ENCODE results near the gene KRTAP10-2.
"Not testable (repeated sequence)": the region's sequence is repeated elsewhere in the genome, so short reads cannot be mapped to it uniquely, and the experiment has no call there.

KRTAP10-2 gene

DNA sequence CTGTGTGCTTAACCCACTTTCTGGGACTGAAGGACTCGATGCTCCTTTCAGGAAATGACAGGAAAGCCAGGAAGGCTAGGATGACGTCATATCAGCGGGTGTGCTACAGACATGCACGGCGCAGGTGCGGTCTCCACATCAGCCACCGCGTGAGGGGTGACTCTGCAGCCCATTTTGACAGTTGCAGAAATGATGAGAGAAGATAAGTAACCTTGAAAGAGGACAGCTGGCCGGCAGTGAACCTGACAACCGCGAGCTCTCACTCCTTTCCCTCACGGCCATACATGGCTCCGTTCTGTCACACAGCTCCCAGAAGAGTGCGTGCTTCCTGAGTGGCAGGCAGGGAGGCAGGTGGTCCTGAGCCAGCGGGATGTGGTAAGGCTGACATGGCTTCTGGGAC lies 30.8 kb upstream of the KRTAP10-2 start:
- no peak for DNase-seq

DNA sequence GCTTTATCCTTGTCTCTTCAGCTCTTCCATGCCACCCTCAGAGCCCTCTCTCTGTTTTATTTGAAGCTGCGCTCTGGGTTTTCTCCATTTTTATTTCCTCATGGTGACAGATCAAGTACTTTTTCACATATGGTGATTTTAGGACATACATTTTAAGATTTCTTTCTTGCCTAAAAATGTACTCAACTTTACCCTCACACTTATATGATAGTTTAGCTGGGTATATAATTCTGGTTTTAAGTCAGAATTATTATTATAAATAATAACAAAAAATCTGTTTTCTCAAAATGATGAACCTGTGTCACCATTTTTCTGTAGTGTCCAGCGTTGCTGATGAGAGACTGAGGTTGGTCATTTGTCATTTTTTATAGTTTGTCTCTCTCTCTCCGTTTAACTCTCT lies 29.9 kb upstream of the KRTAP10-2 start:
- DNase-seq, result no peak

DNA sequence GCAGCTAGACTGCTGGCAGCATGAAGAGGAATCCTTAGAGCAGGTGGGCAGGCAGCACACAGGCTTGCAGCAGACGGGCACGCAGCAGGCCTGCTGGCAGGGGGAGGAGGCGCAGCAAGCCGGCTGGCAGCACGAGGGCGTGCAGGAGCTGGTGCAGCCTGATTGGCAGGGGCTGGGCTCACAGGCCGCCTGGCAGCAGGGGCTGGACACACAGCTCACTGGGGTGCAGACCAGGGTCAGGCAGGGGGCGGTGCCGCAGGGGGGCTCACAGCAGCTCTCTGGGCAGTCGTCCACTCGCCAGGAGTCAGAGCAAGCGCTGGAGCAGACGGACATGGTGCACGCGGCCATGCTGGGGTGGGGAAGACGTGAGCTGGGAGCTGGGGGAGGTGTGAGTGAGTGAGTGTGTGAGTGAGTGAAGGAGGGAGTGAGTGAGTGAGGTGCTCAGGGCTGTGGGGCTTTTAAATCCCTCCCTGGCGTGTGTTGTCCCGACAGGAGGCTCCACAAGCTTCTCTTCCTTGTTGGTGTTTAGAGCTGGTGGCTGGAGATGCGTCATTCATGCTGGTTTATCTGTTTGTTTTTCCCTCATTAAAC lies 29.0 kb upstream of the KRTAP10-2 start, which contains the start of gene KRTAP10-5:
KRTAP10-5 (minus strand) TSS at position 374 of the 591 bp plus-strand sequence; CDS start at position 348, 26 bp downstream.
- not testable (repeated sequence) for DNase-seq

DNA sequence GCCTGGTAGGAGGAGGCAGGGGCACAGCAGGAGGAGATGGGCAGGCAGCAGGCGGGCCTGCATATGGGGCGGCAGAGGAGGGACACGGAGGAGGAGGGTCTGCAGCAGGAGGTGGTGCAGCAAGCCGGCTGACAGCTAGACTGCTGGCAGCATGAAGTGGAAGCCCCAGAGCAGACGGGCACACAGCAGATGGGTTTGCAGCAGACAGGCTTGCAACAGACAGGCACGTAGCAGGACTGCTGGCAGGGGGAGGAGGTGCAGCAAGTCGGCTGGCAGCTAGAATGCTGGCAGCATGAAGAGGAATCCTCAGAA lies 28.5 kb upstream of the KRTAP10-2 start:
- DNase-seq, result no peak

DNA sequence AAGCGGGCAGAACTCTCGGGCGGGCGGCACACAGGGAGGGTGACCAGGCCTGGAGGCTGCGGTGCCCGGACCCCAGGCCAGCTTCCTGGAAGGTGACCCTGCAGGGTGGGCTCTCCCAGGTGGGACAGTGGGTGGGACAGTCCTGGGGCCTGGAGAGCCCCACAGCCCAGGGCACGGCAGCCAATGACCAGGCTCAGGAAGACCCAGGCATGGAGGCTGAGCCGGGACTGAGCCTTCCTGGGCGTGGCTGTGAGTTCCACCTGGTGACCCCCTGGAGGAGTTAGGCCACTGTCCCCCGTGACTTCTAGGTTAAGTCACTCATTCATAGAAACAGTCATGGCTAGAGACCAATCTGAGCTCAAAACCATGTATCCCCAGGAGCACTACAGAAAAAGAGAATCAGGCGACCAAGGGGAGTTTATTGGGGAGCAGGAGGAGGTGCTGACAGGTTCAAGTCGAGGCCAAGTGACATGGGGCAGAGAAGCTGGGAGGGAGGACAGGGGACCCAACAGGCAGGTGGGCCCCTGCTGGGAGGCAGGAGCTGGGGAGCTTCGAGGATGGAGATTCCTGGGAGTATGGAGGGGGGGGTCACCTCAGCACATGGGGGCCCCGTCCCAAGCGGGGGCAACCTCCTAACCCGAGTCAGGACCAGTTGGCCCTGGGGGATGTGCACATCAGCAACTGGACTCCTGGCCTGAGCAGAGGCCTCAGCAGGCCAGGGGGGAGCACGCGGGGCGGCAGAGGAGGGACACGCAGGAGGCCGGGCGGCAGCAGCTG lies 27.9 kb upstream of the KRTAP10-2 start:
- DNase-seq, result no peak

- no peak for DNase-seq
Measured at GRCh38 chr21:44578371-44579055, 27.2 kb upstream of the KRTAP10-2 start.

DNA sequence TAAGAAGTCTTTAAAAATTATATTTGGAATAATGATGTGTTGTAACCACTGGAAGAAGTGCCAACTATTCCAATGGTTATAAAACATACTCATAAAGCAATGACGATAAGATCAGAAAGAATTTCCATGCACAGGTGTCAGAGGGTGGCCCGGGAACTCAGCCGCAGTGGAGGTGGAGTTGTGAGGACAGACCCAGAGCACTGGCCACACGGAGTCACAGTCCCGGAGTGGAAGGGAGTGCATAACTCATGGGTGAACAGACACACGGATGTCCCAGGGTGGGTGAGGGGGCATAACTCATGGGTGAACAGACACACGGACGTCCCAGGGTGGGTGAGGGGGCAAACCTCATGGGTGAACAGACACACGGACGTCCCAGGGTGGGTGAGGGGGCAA lies 24.7 kb upstream of the KRTAP10-2 start:
- DNase-seq, result no peak

DNA sequence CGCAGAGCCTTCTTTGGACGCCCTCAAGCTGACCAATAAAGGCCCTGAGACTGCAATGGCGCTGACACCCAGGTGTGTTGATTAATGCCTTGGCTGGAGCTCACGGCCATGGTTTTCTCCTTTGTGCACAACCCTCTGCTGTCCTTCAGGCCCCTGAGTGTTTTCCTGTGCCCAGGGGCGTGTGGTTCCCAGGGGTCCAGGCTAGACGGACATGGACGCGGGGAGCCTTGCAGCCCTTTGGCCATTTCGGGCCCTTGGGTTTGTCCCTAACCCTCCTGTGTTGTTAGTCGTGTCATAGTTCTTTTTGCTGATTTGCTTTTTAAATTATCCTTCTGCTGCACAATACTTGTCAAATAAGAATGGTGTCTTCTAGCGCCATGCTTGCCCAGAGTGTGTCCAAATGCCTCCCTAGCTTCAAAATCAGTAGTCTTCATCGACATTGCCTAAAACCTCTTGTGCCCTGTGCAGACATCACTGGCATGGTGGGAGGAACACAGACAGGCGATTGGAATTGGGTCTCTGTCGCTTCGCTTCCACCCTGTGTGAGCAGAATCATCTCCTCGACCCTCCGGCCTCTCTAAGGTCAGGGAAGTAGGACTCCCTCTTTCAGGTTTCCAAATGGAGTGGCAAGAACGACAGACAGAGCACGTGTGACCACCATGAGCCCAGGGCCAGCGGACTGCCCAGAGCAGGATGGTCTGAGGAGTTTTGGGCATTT lies 24.2 kb upstream of the KRTAP10-2 start:
- no peak for DNase-seq

- DNase-seq, result no peak
Measured at GRCh38 chr21:44574457-44575306, 23.4 kb upstream of the KRTAP10-2 start.

GRCh38 chr21:44573630-44574456 lies 22.5 kb upstream of the KRTAP10-2 start, which contains the start of gene KRTAP10-4:
TSS of gene KRTAP10-4 (plus strand) at chr21:44573729. CDS start at chr21:44573759, 30 bp downstream.
- DNase-seq, result not testable (repeated sequence)

- DNase-seq, result no peak
Measured at GRCh38 chr21:44572959-44573583, 21.8 kb upstream of the KRTAP10-2 start.

GRCh38 chr21:44571844-44572782 lies 20.8 kb upstream of the KRTAP10-2 start:
- no peak for DNase-seq

- no peak for DNase-seq
Measured at GRCh38 chr21:44571296-44571695, 20.0 kb upstream of the KRTAP10-2 start.

GRCh38 chr21:44569861-44570517 lies 18.7 kb upstream of the KRTAP10-2 start:
- DNase-seq, result no peak

GRCh38 chr21:44568667-44569556 lies 17.6 kb upstream of the KRTAP10-2 start:
- DNase-seq, result no peak

DNA sequence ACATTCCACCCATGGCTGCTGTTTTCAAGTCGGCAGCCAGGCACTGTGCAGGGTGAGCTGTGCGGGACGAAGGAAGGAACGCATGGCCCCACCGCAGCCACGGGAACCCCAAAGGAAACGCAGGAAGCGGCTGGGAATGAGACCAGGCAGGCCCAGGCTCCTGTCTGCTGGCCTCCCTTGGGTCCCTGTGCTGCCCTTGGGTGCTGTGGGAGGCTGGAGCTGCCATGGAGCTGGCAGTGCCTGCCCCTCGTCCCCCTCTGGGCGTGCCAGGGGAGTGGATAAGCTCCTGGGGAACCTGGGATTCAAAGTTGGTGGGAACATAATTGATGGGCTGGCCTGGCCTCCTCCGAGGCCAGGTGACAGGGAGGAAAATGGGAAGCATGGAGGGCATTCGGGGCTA lies 17.0 kb upstream of the KRTAP10-2 start:
- no peak for DNase-seq

GRCh38 chr21:44567481-44568171 lies 16.3 kb upstream of the KRTAP10-2 start:
- DNase-seq, result no peak
